Skin epidermis (tissue), 12 donors: Measurements from ENCODE around the gene CHMP3.
"Not testable (repeated sequence)": the region's sequence is repeated elsewhere in the genome, so short reads cannot be mapped to it uniquely, and the experiment has no call there.

ENCODE experiments used
- H3K27ac ChIP-seq, 21 experiments: fragments of 200-600 bp; sonication (generic) in 11 of 21; one replicate each; pipeline ENCODE4 v1.5.0; 2020; ENCODE audit warnings: mild to moderate bottlenecking in 3 of 21, inconsistent platforms in 2 of 21, moderate library complexity in 2 of 21
- H3K4me3 ChIP-seq, 7 experiments: fragments of 200-600 bp; sonication (generic) in 2 of 7; one replicate each; pipeline ENCODE4 v1.5.0; 2020; ENCODE audit warnings: inconsistent platforms in 2 of 7, mild to moderate bottlenecking in 2 of 7, moderate library complexity in 1 of 7

The CHMP3 gene

GRCh38 chr2:86552889-86553288 lies 10.4 kb downstream of the CHMP3 start:
- no peak overlapping the region for H3K27ac ChIP-seq
- no peak overlapping the region for H3K4me3 ChIP-seq

- not testable (repeated sequence) for H3K27ac ChIP-seq
Measured at GRCh38 chr2:86549963-86550725, 13.1 kb downstream of the CHMP3 start.

DNA sequence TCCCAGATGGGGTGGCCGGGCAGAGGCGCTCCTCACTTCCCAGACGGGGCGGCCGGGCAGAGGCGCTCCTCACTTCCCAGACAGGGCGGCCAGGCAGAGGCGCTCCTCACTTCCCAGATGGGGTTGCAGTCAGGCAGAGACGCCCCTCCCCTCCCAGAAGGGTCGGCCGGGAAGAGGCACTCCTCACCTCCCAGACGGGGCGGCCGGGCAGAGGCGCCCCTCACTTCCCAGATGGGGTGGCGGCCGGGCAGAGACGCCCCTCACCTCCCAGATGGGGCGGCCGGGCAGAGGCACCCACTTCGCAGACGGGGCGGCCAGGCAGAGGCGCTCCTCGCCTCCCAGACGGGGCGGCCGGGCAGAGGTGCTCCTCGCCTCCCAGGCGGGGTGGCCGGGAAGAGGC lies 13.8 kb downstream of the CHMP3 start:
- H3K27ac ChIP-seq, H3K4me3 ChIP-seq: not testable (repeated sequence)

More at GRCh38 chr2:86549963-86550725, 13.1 kb downstream of the CHMP3 start:
- H3K4me3 ChIP-seq, result not testable (repeated sequence)

DNA sequence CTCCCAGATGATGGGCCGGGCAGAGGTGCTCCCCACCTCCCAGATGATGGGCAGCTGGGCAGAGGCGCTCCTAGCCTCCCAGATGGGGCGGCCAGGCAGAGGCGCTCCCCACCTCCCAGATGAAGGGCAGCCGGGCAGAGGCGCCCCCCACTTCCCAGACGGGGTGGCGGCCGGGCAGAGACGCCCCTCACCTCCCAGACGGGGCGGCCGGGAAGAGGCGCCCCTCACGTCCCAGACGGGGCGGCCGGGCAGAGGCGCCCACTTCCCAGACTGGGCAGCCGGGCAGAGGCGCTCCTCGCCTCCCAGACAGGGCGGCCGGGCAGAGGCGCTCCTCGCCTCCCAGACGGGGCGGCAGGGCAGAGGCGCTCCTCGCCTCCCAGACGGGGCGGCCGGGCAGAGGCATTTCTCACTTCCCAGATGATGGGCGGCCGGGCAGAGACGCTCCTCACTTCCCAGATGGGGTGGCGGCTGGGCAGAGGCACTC lies 14.3 kb downstream of the CHMP3 start:
- H3K4me3 ChIP-seq, H3K27ac ChIP-seq: not testable (repeated sequence)

DNA sequence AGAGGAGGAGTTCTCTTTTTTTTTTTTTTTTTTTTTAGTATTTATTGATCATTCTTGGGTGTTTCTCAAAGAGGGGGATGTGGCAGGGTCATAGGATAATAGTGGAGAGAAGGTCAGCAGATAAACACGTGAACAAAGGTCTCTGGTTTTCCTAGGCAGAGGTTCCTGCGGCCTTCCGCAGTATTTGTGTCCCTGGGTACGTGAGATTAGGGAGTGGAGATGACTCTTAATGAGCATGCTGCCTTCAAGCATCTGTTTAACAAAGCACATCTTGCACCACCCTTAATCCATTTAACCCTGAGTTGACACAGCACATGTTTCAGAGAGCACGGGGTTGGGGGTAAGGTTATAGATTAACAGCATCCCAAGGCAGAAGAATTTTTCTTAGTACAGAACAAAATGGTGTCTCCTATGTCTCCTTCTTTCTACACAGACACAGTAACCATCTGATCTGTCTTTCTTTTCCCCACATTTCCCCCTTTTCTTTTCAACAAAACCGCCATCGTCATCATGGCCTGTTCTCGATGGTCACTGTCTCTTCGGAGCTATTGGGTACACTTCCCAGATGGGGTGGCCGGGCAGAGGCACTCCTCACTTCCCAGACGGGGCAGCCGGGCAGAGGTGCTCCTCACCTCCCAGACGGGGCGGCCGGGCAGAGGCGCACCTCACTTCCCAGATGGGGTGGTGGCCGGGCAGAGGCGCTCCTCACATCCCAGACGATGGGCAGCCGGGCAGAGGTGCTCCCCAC lies 14.9 kb downstream of the CHMP3 start:
- H3K4me3 ChIP-seq, H3K27ac ChIP-seq: not testable (repeated sequence)

- not testable (repeated sequence) for H3K27ac ChIP-seq, H3K4me3 ChIP-seq
Measured at GRCh38 chr2:86545296-86545924, 17.8 kb downstream of the CHMP3 start.

GRCh38 chr2:86544278-86545099 lies 18.8 kb downstream of the CHMP3 start:
- H3K27ac ChIP-seq, H3K4me3 ChIP-seq: not testable (repeated sequence)

DNA sequence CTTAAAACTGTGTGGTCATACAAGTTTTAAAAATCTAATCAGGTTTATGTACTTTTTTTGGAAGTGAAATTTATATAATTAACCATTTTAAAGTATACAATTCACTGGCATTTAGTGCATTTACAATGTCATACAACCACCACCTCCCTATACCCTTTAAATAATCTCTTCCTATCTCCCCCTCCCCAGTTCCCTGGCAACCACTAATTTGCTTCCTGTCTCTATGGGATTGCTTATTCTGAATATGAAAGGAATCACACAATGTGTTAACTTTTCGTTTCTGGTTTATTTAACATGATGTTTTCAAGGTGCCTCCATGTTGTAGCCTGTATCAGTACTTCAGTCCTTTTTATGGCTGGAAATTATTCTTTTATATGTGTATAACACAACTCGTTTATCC lies 19.4 kb downstream of the CHMP3 start:
- no peak overlapping the region for H3K27ac ChIP-seq
- no peak overlapping the region for H3K4me3 ChIP-seq

- H3K4me3 ChIP-seq, result no peak overlapping the region
- no peak overlapping the region for H3K27ac ChIP-seq
Measured at GRCh38 chr2:86543335-86543734, 19.9 kb downstream of the CHMP3 start.

- H3K27ac ChIP-seq, result no peak overlapping the region
Measured at GRCh38 chr2:86542814-86543213, 20.4 kb downstream of the CHMP3 start.

GRCh38 chr2:86541334-86541733 lies 21.9 kb downstream of the CHMP3 start:
- H3K27ac ChIP-seq, result no peak overlapping the region

More at GRCh38 chr2:86542814-86543213, 20.4 kb downstream of the CHMP3 start:
- H3K4me3 ChIP-seq, result no peak overlapping the region

GRCh38 chr2:86533589-86533988 lies 29.7 kb downstream of the CHMP3 start:
- no peak overlapping the region for H3K4me3 ChIP-seq
- H3K27ac ChIP-seq, result no peak overlapping the region

More at GRCh38 chr2:86541334-86541733, 21.9 kb downstream of the CHMP3 start:
- H3K4me3 ChIP-seq, result no peak overlapping the region

DNA sequence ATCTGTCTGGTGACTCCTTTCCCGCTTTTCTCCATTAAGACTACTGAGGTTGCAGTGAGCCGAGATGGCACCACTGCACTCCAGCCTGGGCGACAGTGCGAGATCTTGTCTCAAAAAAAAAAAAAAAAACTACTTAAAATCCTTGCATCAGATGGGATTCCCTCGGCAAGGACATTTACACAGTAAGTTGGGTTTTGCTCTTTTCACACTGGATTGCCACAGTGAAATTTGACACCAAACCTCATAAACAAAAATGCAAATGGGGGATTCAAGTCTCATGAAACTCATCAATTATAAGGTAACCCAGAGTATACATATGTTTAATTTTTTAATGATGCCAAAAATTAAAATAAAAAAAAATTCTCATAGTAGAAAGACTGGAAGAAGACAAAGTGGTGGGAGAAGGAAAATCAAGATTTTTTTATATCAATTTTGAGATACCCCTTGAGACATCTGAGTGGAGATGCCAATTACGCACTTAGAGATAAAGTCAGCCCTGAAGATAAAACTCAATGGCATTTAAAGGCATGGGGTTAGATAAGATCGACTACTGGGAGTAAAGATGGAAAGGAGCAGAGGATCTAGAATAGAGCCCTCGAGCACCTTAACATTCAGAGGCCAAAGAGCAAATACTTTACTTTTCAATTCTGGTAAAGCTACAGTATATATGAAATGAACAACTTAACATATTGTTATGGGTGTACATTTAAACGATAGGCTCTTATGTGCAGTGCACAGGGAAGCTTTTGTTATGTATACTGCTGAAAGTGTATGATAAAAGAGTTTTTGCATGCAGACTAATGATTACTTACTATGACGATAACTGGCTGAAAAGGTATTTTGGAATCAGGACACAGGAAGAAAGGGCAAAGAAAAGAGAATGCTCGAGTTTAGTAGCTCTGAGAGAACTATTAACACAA lies 37.6 kb downstream of the CHMP3 start:
- Histone ChIP-seq H3K27ac (no peak overlapping the region), H3K4me3 (no peak overlapping the region)

DNA sequence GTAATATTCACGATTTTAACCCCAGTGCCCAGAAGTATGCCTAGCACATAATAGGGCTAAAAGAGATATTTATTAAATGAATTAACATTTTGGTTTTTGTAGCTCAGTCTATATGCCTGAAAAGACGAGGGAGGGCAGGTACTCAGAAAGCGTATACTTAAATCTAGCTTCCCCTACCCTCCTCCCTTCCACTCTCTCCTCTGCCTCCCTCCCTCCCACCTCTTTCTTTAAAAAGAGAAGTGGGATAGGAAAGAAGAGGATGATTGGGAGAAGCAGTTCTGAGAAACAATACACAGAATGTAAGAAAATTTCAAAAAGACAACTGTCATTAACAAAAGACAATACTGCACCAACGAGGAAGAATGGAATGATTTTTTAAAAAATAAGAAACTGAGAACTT lies 39.8 kb downstream of the CHMP3 start:
- Histone ChIP-seq H3K27ac (no peak overlapping the region), H3K4me3 (no peak overlapping the region)

- Histone ChIP-seq H3K27ac (no peak overlapping the region), H3K4me3 (no peak overlapping the region)
Measured at GRCh38 chr2:86522711-86523110, 40.5 kb downstream of the CHMP3 start.

- H3K27ac ChIP-seq, result no peak overlapping the region
- no peak overlapping the region for H3K4me3 ChIP-seq
Measured at GRCh38 chr2:86521922-86522321, 41.3 kb downstream of the CHMP3 start.

DNA sequence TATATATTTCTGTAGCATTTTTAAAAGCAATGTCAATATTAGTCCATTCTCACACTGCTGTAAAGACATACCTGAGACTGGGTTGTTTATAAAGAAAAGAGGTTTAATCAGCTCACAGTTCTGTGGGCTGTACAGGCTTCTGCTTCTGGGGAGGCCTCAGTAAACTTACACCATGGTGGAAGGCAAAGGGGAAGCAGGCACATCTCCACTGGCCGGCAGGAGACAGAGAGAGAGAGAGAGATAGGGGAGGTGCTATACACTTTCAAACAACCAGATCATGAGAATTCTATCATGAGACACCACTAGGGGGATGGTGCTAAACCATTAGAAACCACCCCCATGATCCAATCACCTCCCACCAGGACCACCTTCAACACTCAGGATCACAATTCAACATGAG lies 43.1 kb downstream of the CHMP3 start:
- Histone ChIP-seq H3K4me3 (no peak overlapping the region), H3K27ac (no peak overlapping the region)

DNA sequence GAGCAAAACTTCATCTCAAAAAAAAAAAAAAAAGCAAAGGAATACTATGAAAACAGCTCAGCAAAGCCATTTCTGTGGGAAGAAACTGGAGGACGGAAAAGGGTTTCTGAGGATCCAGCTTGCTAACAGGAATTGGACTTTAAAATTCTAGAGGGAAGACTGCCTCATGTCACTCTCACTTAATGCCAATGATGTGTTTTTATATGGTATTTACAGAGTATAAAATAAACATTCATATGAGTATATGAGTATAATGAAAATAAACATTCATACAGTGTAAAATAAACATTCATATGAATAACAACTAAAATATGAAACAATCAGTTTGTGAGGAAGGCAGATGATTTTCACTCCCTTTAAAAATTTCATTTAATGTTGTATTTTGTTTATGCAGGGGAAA lies 43.9 kb downstream of the CHMP3 start:
- Histone ChIP-seq H3K4me3 (no peak overlapping the region), H3K27ac (no peak overlapping the region)

DNA sequence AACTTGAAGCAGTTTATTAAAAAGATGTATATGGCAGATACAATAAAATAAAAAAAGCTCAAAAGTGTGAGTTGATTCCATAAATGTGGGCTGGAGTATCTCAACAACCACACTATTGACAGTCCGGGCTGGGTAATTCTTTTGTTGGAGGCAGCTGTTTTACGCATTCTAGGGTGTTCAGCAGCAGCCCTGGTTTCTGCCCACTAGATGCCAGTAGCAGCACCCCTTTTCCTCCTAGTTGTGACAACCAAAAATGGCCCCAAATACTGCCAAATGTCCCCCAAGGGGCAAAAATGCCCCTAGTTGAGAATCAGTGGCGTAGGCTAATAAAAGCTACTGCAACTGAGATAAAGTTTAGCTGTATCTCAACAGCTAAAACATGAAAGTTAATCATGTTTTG lies 44.8 kb downstream of the CHMP3 start:
- no peak overlapping the region for H3K4me3 ChIP-seq
- no peak overlapping the region for H3K27ac ChIP-seq
